22Rv1 (cell line): Measurements from ENCODE around the gene TMEM9.

Experiments
- CTCF ChIP-seq: fragments of 450-650 bp; IDR thresholded peaks from 2 replicates; pipeline ENCODE4 v1.5.1; 2017; ENCODE audit warnings: mild to moderate bottlenecking
- ZFX ChIP-seq: fragments of 450-650 bp; IDR thresholded peaks from 2 replicates; pipeline ENCODE4 v1.6.1; 2017; ENCODE audit warnings: antibody characterized with exemption, borderline replicate concordance

GRCh38 chr1:201096041-201096461 lies 58.2 kb downstream of the TMEM9 start:
- no peak for TF ChIP-seq CTCF
- TF ChIP-seq ZFX: no peak
